Measurements from ENCODE around the gene GPR108. TPM values are rescaled to one million over a fixed set of nuclear protein-coding genes. Genes with fewer than 3 reads are reported as not detected.
A peak's percentile ranks its signal among the peaks of the same experiment; 100 is the strongest.

Gene GPR108
- total RNA-seq, 1 donor from 2014 or later: 87.0 TPM

GRCh38 chr19:6718111-6718740 is 19.2 kb downstream of the GPR108 start:
- DNase-seq (no peak), ATAC-seq (no peak)
- no peak overlapping the region for H3K27ac ChIP-seq
- H3K4me1 ChIP-seq: peaks cover 30% of the 10 kb centered on the region
- no peak for TF ChIP-seq CTCF (IDR thresholded peaks at IDR 0.05)
- intact Hi-C loops (cut with DNase I): no loop called here
- peaks cover 24% of the 10 kb centered on the region for H3K36me3 ChIP-seq
- no peaks in the 10 kb centered on the region for H3K9me3 ChIP-seq
- H3K27me3 ChIP-seq (ENCODE audit: low read depth): no peaks in the 10 kb centered on the region
- H3K4me3 ChIP-seq: peak overlapping the region; percentile 27

- no peak for ATAC-seq
- no peaks in the 10 kb centered on the region for H3K27me3 ChIP-seq (ENCODE audit: low read depth)
- no peak overlapping the region for H3K4me3 ChIP-seq
- TF ChIP-seq CTCF (IDR thresholded peaks at IDR 0.05): no peak
- no peak for DNase-seq
- no peaks in the 10 kb centered on the region for H3K9me3 ChIP-seq
- H3K27ac ChIP-seq: no peak overlapping the region
- H3K4me1 ChIP-seq: peaks cover 23% of the 10 kb centered on the region
- intact Hi-C loops (cut with DNase I): no loop called here
- H3K36me3 ChIP-seq: peaks cover 24% of the 10 kb centered on the region
Measured at GRCh38 chr19:6717441-6717971, 19.9 kb downstream of the GPR108 start.

- Histone ChIP-seq H3K4me3 (no peak overlapping the region), H3K9me3 (no peaks in the 10 kb centered on the region), H3K27ac (no peak overlapping the region), H3K27me3 (ENCODE audit: low read depth) (no peaks in the 10 kb centered on the region), H3K36me3 (peaks cover 28% of the 10 kb centered on the region), H3K4me1 (peaks cover 18% of the 10 kb centered on the region)
- DNase-seq (no peak), ATAC-seq (no peak)
- intact Hi-C loops (cut with DNase I): no loop called here
- no peak for TF ChIP-seq CTCF (IDR thresholded peaks at IDR 0.05)
Measured at GRCh38 chr19:6717036-6717435, 20.3 kb downstream of the GPR108 start.

GRCh38 chr19:6716610-6716970 is 20.8 kb downstream of the GPR108 start:
- DNase-seq (no peak), ATAC-seq (no peak)
- peaks cover 32% of the 10 kb centered on the region for H3K36me3 ChIP-seq
- H3K9me3 ChIP-seq: no peaks in the 10 kb centered on the region
- intact Hi-C loops (cut with DNase I): no loop called here
- no peak overlapping the region for H3K4me3 ChIP-seq
- peaks cover 14% of the 10 kb centered on the region for H3K4me1 ChIP-seq
- H3K27ac ChIP-seq: no peak overlapping the region
- TF ChIP-seq CTCF (IDR thresholded peaks at IDR 0.05): no peak
- H3K27me3 ChIP-seq (ENCODE audit: low read depth): no peaks in the 10 kb centered on the region

GRCh38 chr19:6714749-6715555 is 22.4 kb downstream of the GPR108 start:
- H3K36me3 ChIP-seq: peaks cover 40% of the 10 kb centered on the region
- H3K4me3 ChIP-seq: no peak overlapping the region
- intact Hi-C loops (cut with DNase I): no loop called here
- TF ChIP-seq CTCF (IDR thresholded peaks at IDR 0.05): no peak
- DNase-seq: peak; percentile 6
- no peak overlapping the region for H3K27ac ChIP-seq
- no peak for ATAC-seq
- H3K4me1 ChIP-seq: no peaks in the 10 kb centered on the region
- H3K27me3 ChIP-seq (ENCODE audit: low read depth): no peaks in the 10 kb centered on the region
- no peaks in the 10 kb centered on the region for H3K9me3 ChIP-seq

Measured in lower lobe of right lung (tissue), 2 donors.